Measurements from ENCODE around the gene RAVER1. TPM values are rescaled to one million over a fixed set of nuclear protein-coding genes. Genes with fewer than 3 reads are reported as not detected.

RAVER1 gene
- polyA plus RNA-seq, result 0.13 TPM in 2 replicates

GRCh38 chr19:10332965-10333757, at the start of gene RAVER1:
Gene RAVER1 (minus strand): TSS chr19:10333529. CDS start chr19:10333507, 22 bp downstream.

GRCh38 chr19:10380313-10381102, 47.2 kb upstream of the RAVER1 start, which contains the start of gene TYK2:
Gene TYK2 (minus strand): TSS chr19:10380572. CDS start chr19:10378406, 2,166 bp downstream.

GRCh38 chr19:10339380-10339960, 6.1 kb upstream of the RAVER1 start, which contains the start of gene ICAM3:
Gene ICAM3 (minus strand): TSS chr19:10339624. CDS start chr19:10339614, 10 bp downstream.

GRCh38 chr19:10315335-10316214, 17.8 kb downstream of the RAVER1 start, which contains the start of gene FDX2:
Gene FDX2 (minus strand): TSS chr19:10316015. CDS start chr19:10315996, 19 bp downstream.

GRCh38 chr19:10309423-10309822, 23.9 kb downstream of the RAVER1 start, which contains the start of gene ZGLP1:
Gene ZGLP1 (minus strand): TSS chr19:10309815.

GRCh38 chr19:10289836-10290356, 43.4 kb downstream of the RAVER1 start, which contains the start of gene ICAM5:
Gene ICAM5 (plus strand): TSS chr19:10289952. CDS start chr19:10290044, 92 bp downstream.

GRCh38 chr19:10286803-10287737, 46.3 kb downstream of the RAVER1 start, which contains the start of gene ICAM4:
Gene ICAM4 (plus strand): TSS chr19:10286955. CDS start chr19:10287013, 58 bp downstream.

GRCh38 chr19:10270616-10271394, 62.5 kb downstream of the RAVER1 start, which contains the start of gene ICAM1:
Gene ICAM1 (plus strand): TSS chr19:10271120. CDS start chr19:10271160, 40 bp downstream.

Other genes starting within 250 kb of the RAVER1 start
- 8.1 and 10.2 TPM in 2 replicates for gene SHFL, start 247.2 kb downstream of the RAVER1 start, polyA plus RNA-seq
- 1.3 TPM in 1 of 2 replicates, not detected in the other for gene ANGPTL6, start 230.9 kb downstream of the RAVER1 start, polyA plus RNA-seq
- gene PPAN, start 227.2 kb downstream of the RAVER1 start, polyA plus RNA-seq, result 0.21 and 0.94 TPM in 2 replicates
- gene P2RY11, start 221.8 kb downstream of the RAVER1 start, polyA plus RNA-seq, result not detected in 2 replicates
- 27.0 and 30.7 TPM in 2 replicates for gene EIF3G, start 213.6 kb downstream of the RAVER1 start, polyA plus RNA-seq
- 28.9 and 38.4 TPM in 2 replicates for gene DNMT1, start 138.6 kb downstream of the RAVER1 start, polyA plus RNA-seq
- gene S1PR2, start 102.2 kb downstream of the RAVER1 start, polyA plus RNA-seq, result not detected in 2 replicates
- 11.7 and 13.8 TPM in 2 replicates for gene MRPL4, start 81.3 kb downstream of the RAVER1 start, polyA plus RNA-seq
- not detected in 2 replicates for gene ICAM1, start 62.4 kb downstream of the RAVER1 start, polyA plus RNA-seq
- gene ICAM4, start 46.6 kb downstream of the RAVER1 start, polyA plus RNA-seq, result not detected in 2 replicates
- 0.24 TPM in 1 of 2 replicates, not detected in the other for gene ICAM5, start 43.6 kb downstream of the RAVER1 start, polyA plus RNA-seq
- not detected in 2 replicates for gene ZGLP1, start 23.7 kb downstream of the RAVER1 start, polyA plus RNA-seq
- gene FDX2, start 17.5 kb downstream of the RAVER1 start, polyA plus RNA-seq, result 12.7 and 29.5 TPM in 2 replicates
- 2.8 TPM in 1 of 2 replicates, not detected in the other for gene ICAM3, start 6.1 kb upstream of the RAVER1 start, polyA plus RNA-seq
- 8.2 and 13.2 TPM in 2 replicates for gene TYK2, start 47.0 kb upstream of the RAVER1 start, polyA plus RNA-seq
- 16.1 and 22.6 TPM in 2 replicates for gene CDC37, start 70.0 kb upstream of the RAVER1 start, polyA plus RNA-seq
- gene PDE4A, start 87.0 kb upstream of the RAVER1 start, polyA plus RNA-seq, result 0.63 and 2.5 TPM in 2 replicates
- gene KEAP1, start 169.8 kb upstream of the RAVER1 start, polyA plus RNA-seq, result 11.3 and 23.4 TPM in 2 replicates
- 0.32 TPM in 1 of 2 replicates, not detected in the other for gene S1PR5, start 183.9 kb upstream of the RAVER1 start, polyA plus RNA-seq
- 5.6 TPM in 1 of 2 replicates, not detected in the other for gene ATG4D, start 210.4 kb upstream of the RAVER1 start, polyA plus RNA-seq
- 2.4 and 5.3 TPM in 2 replicates for gene KRI1, start 232.5 kb upstream of the RAVER1 start, polyA plus RNA-seq
- 17.1 and 34.4 TPM in 2 replicates for gene CDKN2D, start 235.4 kb upstream of the RAVER1 start, polyA plus RNA-seq

Data from Purkinje cell (primary cell).